ENCODE results near the gene OR13J1.
A peak's percentile ranks its signal among the peaks of the same experiment; 100 is the strongest.
"Not testable (repeated sequence)": the region's sequence is repeated elsewhere in the genome, so short reads cannot be mapped to it uniquely, and the experiment has no call there.

OR13J1 gene

DNA sequence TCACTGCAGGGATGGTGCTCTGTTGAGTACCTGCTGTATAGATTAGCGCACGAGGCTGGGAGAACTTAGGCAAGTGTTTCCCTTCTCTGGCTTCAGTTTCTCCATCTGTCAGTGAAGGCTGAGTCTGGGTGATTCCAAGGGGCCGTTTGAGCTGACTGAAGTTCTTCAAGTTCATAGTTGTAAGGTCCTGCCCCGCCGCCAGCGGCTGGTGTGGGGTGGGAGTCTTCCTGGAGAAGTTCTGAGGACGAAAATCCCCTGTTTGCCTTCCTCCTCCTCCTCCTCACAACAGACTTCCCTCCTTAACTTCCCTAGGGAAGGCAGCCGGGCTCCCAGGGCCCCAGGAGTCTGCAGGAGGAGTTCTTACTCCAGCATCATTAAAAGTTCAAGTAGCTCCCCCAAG, 34.1 kb upstream of the OR13J1 start:
- no peak for DNase-seq (ENCODE audit: low spot score)

DNA sequence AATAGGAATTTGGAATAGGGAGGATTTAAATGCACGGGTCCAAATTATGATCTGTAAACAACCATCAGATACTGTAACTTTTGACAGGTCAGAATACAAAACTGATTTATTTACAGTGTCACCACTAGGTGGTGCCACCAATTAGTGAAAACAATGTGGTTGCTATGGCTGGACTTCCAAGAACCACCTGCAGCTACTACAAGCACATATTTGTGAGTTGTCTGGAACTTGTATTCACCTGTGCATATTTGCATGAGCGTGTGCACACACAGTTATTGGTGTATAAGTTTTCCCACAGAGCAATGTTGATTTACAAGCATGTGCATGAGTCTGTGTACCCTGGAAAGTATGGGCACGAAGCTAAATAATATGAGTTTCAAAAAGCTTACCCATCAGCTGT, 32.8 kb upstream of the OR13J1 start:
- DNase-seq (ENCODE audit: low spot score): no peak

DNA sequence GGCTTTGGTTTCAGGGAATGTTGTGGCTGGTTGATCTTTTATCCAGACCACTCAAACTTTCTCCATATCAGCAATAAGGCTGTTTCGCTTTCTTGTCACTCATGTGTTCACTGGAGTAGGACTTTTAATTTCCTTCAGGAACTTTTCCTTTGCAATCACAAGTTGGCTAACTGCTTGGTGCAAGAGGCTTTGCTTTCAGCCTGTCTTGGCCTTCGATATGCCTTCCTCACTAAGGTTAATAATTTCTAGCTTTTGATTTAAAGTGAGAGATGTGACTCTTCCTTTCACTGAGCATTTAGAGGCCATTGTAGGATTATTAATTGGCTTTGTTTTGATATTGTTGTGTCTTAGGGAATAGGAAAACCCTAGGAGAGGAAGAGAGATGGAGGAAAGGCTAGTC, 28.8 kb upstream of the OR13J1 start:
- DNase-seq (ENCODE audit: low spot score): no peak

DNA sequence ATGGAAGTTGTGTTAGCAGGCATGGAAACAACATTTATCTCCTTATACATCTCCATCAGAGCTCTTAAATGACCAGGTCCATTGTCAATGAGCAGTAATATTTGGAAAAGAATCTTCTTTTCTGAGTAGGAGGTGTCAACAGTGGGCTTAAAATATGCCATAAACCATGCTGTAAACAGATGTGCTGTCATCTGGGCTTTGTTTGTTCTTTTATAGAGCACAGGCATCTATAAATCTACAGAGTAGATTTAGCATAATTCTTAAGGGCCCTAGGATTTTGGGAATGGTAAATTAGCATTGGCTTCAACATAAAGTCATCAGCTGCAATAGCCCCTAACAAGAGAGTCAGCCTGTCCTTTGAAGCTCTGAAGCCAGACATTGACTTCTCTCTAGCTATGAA, 28.1 kb upstream of the OR13J1 start:
- DNase-seq (ENCODE audit: low spot score): no peak

DNA sequence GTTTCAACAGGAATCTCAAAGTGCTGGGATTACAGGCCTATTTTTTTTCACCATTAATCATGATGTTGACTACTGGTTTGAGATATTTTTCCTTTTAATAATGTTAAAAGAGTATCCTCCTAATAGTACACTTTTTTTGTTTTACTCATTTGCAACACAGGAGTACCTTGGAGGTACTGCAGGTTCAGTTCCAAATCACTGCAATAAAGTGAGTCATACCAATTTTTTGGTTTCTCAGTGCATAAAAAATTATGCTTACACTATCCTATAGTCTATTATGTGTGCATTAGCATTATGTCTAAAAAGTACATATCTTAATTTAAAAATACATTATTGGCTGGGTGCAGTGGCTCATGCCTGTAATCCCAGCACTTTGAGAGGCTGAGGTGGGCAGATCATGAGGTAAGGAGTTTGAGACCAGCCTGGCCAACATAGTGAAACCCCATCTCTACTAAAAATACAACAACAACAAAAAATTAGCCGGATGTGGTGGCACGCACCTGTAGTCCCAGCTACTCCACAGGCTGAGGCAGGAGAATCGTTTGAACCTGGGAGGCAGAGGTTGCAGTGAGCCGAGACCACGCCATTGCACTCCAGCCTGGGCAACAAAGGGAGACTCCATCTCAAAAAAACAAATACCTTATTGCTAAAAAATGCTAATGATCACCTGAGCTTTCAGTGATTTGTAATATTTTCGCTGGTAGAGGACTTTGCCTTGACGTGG, 27.3 kb upstream of the OR13J1 start:
- not testable (repeated sequence) for DNase-seq (ENCODE audit: low spot score)

DNA sequence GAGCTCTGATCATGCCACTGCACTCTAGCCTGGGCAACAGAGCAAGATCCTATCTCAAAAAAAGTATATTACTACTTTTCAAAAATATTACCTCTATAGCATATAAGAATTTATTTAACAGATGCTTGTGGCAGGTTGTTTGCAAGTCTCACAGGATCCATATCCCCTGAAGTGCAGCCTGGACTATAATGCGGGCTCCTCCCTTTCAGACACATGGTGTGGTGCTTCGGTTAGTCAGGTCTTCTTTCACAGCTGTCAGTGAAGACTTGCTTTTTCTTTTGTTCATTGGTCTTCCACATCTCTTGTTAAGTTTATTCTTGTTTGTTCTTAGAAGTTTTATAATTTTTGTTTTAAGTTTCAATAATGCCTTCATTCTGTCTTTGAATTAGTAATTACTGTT, 26.4 kb upstream of the OR13J1 start:
- DNase-seq (ENCODE audit: low spot score): no peak

DNA sequence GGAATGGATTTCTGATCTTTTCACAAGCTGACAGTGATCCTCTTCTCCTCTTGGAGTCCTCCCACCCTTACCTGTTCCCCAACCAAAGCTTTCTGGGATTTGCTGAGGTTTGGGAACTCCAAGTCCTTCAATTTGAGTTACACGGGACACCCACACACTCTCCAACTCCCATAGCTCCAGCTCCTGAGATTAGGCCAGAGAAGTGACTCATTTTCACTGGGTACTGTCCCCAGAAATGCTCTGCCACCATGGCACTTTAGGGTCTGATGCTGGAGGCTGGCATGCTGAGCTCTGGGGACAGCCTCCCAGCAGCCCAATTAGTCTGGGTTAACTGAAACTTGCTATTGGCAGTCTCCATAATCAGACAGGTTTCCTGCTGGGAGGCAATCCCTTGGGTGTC, 21.9 kb upstream of the OR13J1 start:
- no peak for DNase-seq (ENCODE audit: low spot score)

DNA sequence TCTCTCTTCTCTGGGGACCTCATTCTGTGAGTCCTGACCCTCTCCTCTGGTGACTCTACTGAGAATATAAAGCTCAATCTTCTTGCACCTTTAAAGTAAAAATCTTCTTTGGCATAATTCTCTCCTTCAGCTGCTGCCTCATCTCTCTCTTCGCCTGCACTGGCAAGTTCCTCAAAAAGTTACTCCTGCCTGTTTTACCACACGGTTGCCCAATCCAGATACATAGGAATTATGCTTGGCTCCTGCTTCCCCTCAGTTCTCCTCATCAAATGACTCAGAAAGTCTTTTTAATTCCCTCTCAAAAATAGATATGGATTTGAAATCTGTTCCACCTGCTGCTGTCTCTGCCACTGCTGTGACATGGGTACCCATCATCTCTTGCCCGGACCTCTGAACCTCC, 21.4 kb upstream of the OR13J1 start:
- no peak for DNase-seq (ENCODE audit: low spot score)

DNA sequence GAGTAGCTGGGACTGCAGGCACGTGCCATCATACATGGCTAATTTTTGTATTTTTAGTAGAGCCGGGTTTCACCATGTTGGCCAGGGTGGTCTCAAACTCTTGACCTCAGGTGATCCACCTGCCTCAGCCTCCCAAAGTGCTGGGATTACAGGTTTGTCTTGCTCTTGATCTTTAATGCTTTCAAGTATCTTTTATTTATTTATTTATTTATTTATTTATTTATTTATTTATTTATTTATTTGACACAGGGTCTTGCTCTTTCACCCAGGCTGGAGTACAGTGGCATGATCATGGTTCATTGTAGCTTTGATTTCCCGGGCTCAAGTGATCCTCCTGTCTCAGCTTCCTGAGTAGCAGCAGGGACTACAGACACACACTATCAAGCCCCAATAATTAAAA, 14.7 kb upstream of the OR13J1 start:
- not testable (repeated sequence) for DNase-seq (ENCODE audit: low spot score)

DNA sequence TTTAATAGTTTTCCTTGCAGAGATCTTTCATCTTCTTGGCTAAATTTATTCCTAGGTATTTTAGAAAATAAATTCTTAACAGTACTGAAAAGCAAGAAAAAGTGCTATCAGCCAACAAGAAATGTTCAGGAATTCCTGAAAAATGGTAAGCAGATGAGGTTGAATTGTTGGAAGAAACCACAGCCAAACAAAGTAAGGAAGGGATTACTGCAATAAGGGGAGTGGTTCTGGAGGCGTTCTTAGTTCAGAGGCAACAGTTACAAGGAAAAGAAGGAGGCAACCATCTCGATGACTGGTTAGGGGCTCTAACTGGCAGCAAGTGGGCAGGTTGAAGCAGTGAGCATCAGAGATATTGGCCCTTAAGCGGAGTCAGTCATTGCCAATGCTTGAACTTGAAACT, 12.8 kb upstream of the OR13J1 start:
- no peak for DNase-seq (ENCODE audit: low spot score)

DNA sequence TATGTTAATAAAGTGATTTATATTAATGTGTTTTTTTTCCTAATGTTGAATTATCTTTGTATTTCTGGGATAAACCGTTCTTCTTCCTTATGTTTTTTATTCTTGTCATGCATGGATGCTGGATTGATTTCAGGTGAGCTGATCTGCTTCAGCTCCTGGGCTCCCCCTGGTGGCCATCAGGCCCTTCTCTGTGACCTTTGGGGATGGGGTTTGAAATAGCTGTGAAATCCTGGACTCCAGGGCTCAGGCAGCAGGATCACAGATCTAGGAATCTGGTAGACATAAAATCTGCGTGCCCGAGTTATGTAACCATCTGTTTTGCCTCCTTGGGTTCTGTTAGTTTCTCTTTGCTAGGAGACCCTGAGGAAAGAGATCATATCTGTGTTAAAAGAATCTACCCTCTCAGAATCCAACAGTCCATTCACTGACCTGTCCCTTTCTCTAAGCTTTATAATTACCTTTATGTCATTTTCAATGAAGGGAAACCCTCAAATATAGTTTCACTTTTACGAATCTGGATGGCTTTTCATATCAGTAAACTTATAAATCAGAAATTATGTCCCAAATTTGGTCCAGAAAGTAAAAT, 12.2 kb upstream of the OR13J1 start:
- DNase-seq (ENCODE audit: low spot score): peak; percentile 86

DNA sequence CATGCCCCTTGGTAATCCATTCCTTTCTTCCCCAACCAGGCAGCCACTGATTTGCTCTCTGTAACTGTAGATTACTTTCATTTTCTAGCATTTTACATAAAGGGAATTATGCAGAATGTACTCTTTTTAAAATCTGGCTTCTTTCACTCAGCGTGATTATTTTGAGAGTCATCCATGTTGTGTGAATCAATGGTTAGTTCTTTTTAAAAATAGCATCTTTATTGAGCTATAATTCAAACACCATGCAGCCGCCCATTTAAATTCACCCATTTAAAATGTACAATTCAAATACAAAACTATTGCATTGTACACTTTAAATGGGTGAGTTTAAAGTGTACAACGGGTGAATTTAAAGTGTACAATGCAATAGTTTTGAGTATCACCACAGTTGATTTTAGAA, 2.3 kb upstream of the OR13J1 start:
- no peak for DNase-seq (ENCODE audit: low spot score)

DNA sequence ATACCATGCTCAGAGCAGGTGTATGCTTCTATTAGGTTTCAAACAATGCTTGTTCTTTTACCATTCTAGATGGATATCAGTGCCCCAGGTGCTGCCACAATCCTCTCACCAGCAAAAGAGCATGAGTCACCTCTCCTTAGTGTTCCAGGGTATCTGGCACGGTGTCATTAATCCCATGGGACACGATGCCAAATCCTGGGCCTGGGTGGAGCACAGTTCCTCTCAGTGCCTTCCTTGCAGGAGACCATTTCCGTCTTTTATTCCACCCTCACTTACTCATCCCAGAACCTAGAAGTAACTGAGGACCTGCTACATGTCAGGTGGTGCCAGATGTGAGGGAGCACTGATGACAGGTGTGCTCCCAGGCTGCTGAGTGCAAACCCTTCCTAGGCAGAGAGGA, 1.3 kb upstream of the OR13J1 start:
- DNase-seq (ENCODE audit: low spot score): no peak

DNA sequence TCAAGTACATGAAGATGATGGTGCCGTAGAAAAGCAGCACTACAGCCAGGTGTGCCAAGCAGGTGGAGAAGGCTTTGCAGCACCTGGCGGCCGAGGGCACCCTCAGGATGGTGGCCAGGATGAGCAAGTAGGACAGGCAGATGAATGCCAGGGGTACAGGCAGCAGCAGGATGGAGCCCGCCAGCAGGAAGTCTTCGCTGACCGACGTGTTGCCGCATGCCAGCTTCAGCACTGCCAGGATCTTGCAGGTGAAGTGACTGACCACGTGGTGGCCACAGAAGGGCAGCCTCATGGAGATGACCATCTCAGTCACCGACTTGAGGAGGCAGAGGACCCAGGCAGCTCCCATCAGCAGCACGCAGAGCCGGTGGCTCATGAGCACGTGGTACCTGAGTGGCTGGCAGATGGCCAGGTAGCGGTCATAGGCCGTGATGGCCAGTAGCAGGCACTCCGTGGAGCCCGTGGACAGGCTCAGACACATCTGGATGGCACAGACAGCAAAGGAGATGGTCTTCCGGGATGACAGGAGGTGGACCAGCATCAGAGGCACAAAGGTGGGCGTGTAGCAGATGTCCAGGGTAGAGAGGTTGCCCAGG, 482 bp downstream of the OR13J1 start:
- DNase-seq (ENCODE audit: low spot score): no peak

DNA sequence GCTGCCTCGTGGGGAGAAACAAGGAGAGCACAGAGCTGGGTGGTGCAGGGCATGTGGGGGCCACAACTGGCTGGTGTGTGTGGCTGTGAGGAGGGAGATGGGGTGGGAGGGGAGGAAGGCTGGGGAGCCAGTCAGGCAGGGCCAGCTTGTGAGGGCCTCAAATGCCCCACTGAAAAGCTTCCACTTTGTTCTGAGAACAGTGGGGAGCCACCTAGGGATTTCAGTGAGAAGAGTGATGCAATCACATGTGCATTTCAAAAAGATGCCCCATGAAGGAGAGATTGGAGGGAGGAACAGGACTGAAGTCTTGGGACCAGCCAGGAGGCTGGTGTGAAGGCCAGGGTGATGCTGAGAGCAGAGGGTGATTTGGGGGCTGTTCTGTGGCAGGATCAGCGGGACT, 1.3 kb downstream of the OR13J1 start:
- DNase-seq (ENCODE audit: low spot score): no peak

DNA sequence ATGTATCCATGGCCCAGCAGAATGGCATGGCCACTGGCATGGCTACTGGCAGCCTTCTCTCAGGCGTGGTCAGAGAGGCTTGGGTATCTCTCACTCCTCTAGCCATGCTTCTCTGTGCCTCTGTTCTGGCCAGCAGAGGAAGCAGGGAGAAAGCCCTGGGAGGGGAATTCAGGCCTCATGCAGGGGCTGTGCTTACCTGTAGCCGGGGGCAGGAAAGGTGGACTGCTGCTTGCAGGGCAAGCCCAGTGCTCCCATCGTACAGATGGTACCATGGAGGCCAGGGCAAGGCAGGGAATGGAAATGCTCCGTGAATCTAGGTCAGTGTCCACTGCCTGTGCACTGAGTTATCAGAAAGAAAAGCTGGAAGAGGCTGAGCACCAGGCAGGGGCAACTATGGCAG, 2.7 kb downstream of the OR13J1 start:
- DNase-seq (ENCODE audit: low spot score): no peak

DNA sequence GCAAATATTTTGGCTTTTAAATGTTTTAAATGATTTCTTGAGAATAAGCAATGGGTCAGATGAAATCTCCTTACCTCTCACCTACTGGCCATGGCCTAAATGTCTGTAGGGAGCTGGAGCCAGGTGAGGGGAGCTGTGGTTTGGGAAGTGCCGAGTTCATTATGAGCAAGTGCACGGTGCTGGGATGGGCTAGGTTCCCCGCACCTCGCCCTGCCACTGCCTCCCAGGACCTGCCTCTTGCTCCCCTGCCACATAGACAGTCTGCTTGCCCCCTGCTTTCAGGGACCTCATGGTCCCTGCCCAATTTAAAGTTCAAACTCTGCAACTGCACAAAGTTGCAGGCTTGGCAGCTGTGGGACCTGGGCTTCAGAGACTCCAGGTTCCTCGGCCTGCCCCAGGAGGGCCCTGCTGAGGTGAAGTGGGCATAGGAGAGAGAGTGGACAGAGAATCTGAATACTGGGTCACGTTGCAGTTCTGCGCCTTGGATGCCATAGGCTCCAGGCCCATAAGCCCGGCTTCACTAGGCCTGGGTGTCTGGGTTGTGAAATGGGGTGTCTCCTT, 5.4 kb downstream of the OR13J1 start:
- no peak for DNase-seq (ENCODE audit: low spot score)

DNA sequence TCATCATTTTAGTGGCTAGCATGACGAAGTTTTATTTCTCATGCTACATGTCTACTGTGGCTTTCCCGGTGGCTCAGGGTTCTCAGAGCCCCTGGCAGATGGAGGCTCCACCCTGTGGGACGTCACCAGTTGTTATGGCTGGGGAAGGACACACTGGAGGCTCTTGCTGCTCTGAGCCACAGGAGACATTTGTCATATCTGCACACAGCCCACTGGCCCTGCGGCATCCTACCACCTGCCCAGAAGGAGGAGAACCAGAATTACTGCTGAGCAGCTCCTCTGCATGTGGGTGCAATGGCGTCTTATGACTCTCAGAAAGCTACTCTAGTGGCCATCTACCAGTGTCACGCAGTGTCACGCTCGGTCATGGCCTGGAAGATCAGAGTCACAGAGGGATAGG, 6.6 kb downstream of the OR13J1 start:
- no peak for DNase-seq (ENCODE audit: low spot score)

DNA sequence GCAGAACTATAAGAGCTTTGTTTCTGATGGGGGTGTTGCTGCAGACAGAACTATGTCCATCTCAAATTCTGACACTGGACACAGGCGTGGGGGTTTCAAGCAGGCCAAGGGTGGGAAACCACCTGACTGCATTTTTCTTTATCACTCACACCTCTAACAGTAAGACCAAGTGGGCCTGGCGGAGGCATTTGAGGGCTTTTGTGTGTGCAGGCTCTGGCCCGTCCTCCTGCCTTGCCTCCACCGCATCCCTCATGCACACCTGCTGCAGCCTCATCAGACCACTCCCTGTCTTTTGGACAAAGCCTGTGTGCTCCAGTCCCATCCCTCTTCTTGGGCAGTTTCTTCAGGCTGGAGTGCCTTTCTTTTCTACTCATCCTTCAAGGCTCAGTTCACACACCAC, 7.9 kb downstream of the OR13J1 start:
- no peak for DNase-seq (ENCODE audit: low spot score)

DNA sequence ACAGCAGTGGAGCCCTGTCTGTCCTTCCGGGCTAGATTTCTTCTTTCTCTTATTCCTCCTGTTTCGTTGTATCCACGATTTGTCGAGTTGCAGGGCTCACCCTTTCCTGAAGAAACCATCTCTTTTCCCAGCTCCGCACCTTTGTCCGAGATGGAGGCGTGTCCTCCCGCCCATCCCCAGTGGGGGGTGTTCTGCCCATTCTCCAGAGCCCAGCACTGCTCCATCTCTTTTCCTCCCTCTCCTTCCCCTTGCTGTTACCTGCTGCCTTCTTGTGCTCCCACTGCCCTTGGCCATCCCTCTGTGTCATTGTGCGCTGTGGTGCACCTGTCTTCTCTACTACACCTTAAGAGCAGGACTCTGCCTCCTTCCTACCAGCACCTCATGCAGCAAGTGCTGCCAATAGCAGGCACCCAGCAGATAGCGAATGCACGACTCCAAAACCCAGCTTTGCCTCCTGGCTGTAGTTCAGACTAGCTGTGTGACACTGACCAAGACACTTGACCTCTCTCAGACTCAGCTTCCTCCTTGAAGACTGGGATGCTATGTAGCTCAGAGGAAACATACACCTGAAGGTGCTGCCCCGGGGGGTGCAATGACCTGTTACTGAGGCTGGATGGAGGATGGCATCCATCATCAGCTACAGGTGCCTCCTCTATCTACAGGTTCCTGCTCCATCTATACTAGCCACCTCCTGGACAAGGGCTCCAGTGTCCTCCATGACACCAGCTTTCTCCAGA, 8.9 kb downstream of the OR13J1 start:
- no peak for DNase-seq (ENCODE audit: low spot score)

DNA sequence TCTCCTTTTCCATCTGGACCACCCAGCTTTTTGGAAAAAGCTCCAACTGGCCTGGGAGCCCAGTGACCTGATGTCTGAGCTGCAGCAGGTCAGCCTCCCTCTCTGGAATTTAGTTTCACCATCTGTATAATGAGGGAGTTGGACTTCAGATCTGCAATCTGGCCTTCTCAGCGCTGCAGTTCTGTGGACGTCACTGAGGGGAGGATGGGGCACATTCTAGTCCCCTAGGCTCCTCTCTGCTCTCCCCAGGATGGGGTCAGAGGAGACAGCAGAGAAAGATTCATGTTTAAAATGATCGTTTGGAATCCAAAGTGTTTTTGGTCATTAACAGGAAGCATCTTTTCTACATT, 10.2 kb downstream of the OR13J1 start:
- no peak for DNase-seq (ENCODE audit: low spot score)

DNA sequence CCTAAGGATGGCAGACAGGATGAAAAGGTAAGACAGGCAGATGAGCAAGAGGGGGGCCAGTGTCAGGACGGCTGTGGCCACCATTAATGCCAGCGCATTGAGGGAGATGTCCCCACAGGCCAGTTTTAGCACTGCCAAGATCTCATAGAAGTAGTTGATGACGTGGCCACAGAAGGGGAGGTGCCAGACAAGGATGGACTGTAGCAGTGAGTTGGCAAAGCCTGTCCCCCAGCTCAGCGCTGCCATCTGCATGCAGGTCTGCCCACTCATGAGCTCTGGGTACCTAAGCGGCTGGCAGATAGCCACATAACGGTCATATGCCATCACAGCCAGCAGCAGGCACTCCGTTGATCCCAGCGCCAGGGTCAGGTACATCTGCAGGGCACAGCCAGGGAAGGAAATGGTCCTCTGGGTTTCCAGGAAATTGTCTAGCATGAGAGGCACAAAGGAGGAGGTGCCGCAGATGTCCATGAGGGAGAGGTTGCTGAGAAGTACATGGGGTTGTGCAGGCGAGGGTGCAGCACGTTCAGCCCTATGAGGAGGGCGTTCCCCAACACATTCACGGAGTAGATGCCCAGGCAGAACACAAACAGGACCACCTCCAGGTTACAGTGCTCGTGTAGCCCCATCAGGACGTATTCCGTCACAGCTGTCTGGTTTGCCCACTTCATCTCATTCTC, 10.8 kb downstream of the OR13J1 start:
- peak; percentile 59 for DNase-seq (ENCODE audit: low spot score)

Measured in left forelimb (tissue), 1 donor.